K562 (cell line): ENCODE measurements around the gene SERBP1. TPM values are rescaled to one million over a fixed set of nuclear protein-coding genes. Genes with fewer than 3 reads are reported as not detected.

Experiments
- ATAC-seq: fragments of 200-7000 bp; cut with Tn5 transposase; 3 replicates; pipeline ENCODE4 v1.9.1; 2020; ENCODE audit warnings: moderate library complexity
- BruUV-seq: library from RNA; stranded (reverse); fragments of 400-500 nt; replicated peaks from 2 replicates; lab custom pipeline; 2021; lab: Mats Ljungman, UMichigan
- CTCF ChIA-PET: fragments of 300-600 bp; formaldehyde crosslinking; extraction: SDS; loops from one replicate; lab custom pipeline; 2021; ENCODE audit warnings: low intra/inter-chr PET ratio; lab: Yijun Ruan, JAX
- POLR2A ChIA-PET: fragments of 300-600, 350-650 bp; sonication (Branson Sonifier 250); formaldehyde crosslinking; extraction: SDS; loops from one replicate; lab custom pipeline; 2021; ENCODE audit warnings: antibody characterized with exemption, inconsistent platforms; lab: Yijun Ruan, JAX
- DNase-seq, 4 experiments: peaks; one replicate each; pipeline versions ENCODE4 v3.0.0 to v3.0.0-alpha.2; 2011 to 2018; ENCODE audit warnings: low spot score in 3 of 4, mixed read lengths in 3 of 4; ENCODE audit errors: extremely low read depth in 1 of 4
- FAIRE-seq: peaks from 2 replicates; lab custom pipeline; 2011; peaks lifted over from hg19 to GRCh38; lab: Jason Lieb, UNC
- H2AFZ ChIP-seq: 2 replicates; pipeline ENCODE4 v1.6.0; 2011; ENCODE audit warnings: low read depth, low read length, control low read depth, inconsistent platforms
- H3K27ac ChIP-seq: fragments of 200-600 bp; 3 replicates; pipeline ENCODE4 v1.8.0; 2011; ENCODE audit warnings: low read depth, mild to moderate bottlenecking, control low read depth, inconsistent platforms, low read length, moderate library complexity, mixed read lengths; ENCODE audit errors: extremely low read depth
- H3K27me3 ChIP-seq, 2 experiments: fragments of 300-600 bp in 1 of 2; 2 replicates in 1 of 2; 3 replicates in 1 of 2; pipeline versions ENCODE4 v1.6.0 to v1.8.0; 2011; ENCODE audit warnings: inconsistent platforms in 2 of 2, low read length in 2 of 2, mild to moderate bottlenecking in 1 of 2, mixed read lengths in 1 of 2, moderate library complexity in 1 of 2; ENCODE audit not compliant: control insufficient read depth in 2 of 2, insufficient read depth in 2 of 2
- H3K36me3 ChIP-seq: fragments of 300-600 bp; 3 replicates; pipeline ENCODE4 v1.8.0; 2011; ENCODE audit warnings: mild to moderate bottlenecking, low read length, inconsistent platforms; ENCODE audit not compliant: control insufficient read depth, insufficient read depth
- H3K4me1 ChIP-seq, 2 experiments: fragments of 200-600 bp in 1 of 2; replicated peaks in 1 of 2; 2 replicates in 1 of 2; 3 replicates in 1 of 2; pipeline versions ENCODE4 v1.5.1 to v1.8.0; 2011; ENCODE audit warnings: inconsistent platforms in 2 of 2, low read length in 2 of 2, mild to moderate bottlenecking in 1 of 2, mixed read lengths in 1 of 2, moderate library complexity in 1 of 2; ENCODE audit not compliant: control insufficient read depth in 2 of 2, insufficient read depth in 2 of 2
- H3K4me2 ChIP-seq: 2 replicates; pipeline ENCODE4 v1.6.1; 2011; ENCODE audit warnings: low read length, control low read depth, inconsistent platforms, mixed read lengths; ENCODE audit not compliant: insufficient read depth
- H3K4me3 ChIP-seq: fragments of 200-600 bp; sonication (generic), shearing (Covaris generic); 2 replicates; pipeline ENCODE4 v1.5.1; 2016; ENCODE audit warnings: control low read depth, inconsistent platforms
- H3K79me2 ChIP-seq: fragments of 200-600 bp; 3 replicates; pipeline ENCODE4 v1.8.0; 2011; ENCODE audit warnings: low read length, inconsistent platforms; ENCODE audit not compliant: control insufficient read depth, insufficient read depth
- H3K9ac ChIP-seq, 2 experiments: 2 replicates each; pipeline versions ENCODE4 v1.6.0 to v1.6.1; 2011; ENCODE audit warnings: low read depth in 2 of 2, low read length in 2 of 2, control low read depth in 1 of 2, inconsistent platforms in 1 of 2, mild to moderate bottlenecking in 1 of 2, mixed read lengths in 1 of 2; ENCODE audit not compliant: insufficient read depth in 1 of 2
- H3K9me1 ChIP-seq: one replicate; pipeline ENCODE4 v1.6.0; 2011; ENCODE audit warnings: inconsistent platforms, mild to moderate bottlenecking, low read length, moderate library complexity; ENCODE audit not compliant: control insufficient read depth, insufficient read depth
- H3K9me3 ChIP-seq: replicated peaks from 2 replicates; pipeline ENCODE4 v1.5.1; 2011; ENCODE audit warnings: low read depth, low read length, inconsistent platforms; ENCODE audit not compliant: control insufficient read depth, insufficient read depth
- H4K20me1 ChIP-seq: replicated peaks from 2 replicates; pipeline ENCODE4 v1.6.1; 2011; ENCODE audit warnings: low read length, inconsistent platforms, mixed read lengths; ENCODE audit not compliant: control insufficient read depth, insufficient read depth
- ARID4B ChIP-seq: sonication (generic); formaldehyde crosslinking; IDR thresholded peaks from 2 replicates; pipeline ENCODE4 v1.8.0; 2022; ENCODE audit warnings: mild to moderate bottlenecking, missing genetic modification reagents
- BRD9 ChIP-seq: fragments of 450-650 bp; IDR thresholded peaks from 2 replicates; pipeline ENCODE4 v1.6.1; 2018; ENCODE audit warnings: low read depth; ENCODE audit not compliant: partially characterized antibody
- CCAR2 ChIP-seq: fragments of 200-400 bp; formaldehyde crosslinking; IDR thresholded peaks from 2 replicates; pipeline ENCODE4 v1.6.1; 2017; ENCODE audit warnings: mild to moderate bottlenecking, low read depth, low read length
- CTBP1 ChIP-seq: fragments of 450-650 bp; IDR thresholded peaks from 2 replicates; pipeline ENCODE4 v1.6.1; 2016; ENCODE audit warnings: borderline replicate concordance
- ERF ChIP-seq: fragments of 450-650 bp; formaldehyde crosslinking; IDR thresholded peaks from 2 replicates; pipeline ENCODE4 v1.4.0; 2020; ENCODE audit warnings: mild to moderate bottlenecking, mixed read lengths
- FOXJ2 ChIP-seq: fragments of 200-800 bp; sonication (Bioruptor generic); IDR thresholded peaks from 2 replicates; pipeline ENCODE4 v1.6.1; 2016; ENCODE audit warnings: missing genetic modification characterization, missing compliant biosample characterization
- HIVEP1 ChIP-seq: fragments of 250-450 bp; sonication (Bioruptor Pico); IDR thresholded peaks from 2 replicates; pipeline ENCODE4 v1.4.0; 2020; ENCODE audit warnings: mild to moderate bottlenecking
- HMBOX1 ChIP-seq: sonication (generic); IDR thresholded peaks from 2 replicates; pipeline ENCODE4 v1.6.1; 2016
- ID3 ChIP-seq, 2 experiments: fragments of 250-450 bp in 1 of 2; fragments of 450-650 bp in 1 of 2; sonication (Bioruptor Pico) in 1 of 2; IDR thresholded peaks; 2 replicates each; pipeline versions ENCODE4 v1.6.1 to v1.8.0; 2016 to 2021; ENCODE audit warnings: mild to moderate bottlenecking in 2 of 2, moderate library complexity in 2 of 2, missing compliant biosample characterization in 1 of 2, missing genetic modification characterization in 1 of 2
- ILF3 ChIP-seq: fragments of 450-650 bp; IDR thresholded peaks from 2 replicates; pipeline ENCODE4 v1.6.1; 2018; ENCODE audit warnings: antibody characterized with exemption, mild to moderate bottlenecking, moderate library complexity, borderline replicate concordance
- JUN ChIP-seq, 2 experiments: sonication (generic) in 1 of 2; formaldehyde crosslinking in 1 of 2; IDR thresholded peaks; 2 replicates each; pipeline versions ENCODE4 v1.6.1 to v1.8.0; 2012 to 2022; ENCODE audit warnings: borderline replicate concordance in 2 of 2, mild to moderate bottlenecking in 2 of 2, improper control_type of control experiment in 1 of 2, low read depth in 1 of 2, low read length in 1 of 2, missing genetic modification reagents in 1 of 2
- NFRKB ChIP-seq: fragments of 450-650 bp; IDR thresholded peaks from 2 replicates; pipeline ENCODE4 v1.6.1; 2016; ENCODE audit warnings: low read depth
- RBBP5 ChIP-seq: fragments of 200-600 bp; sonication (generic); IDR thresholded peaks from 2 replicates; pipeline ENCODE4 v1.6.1; 2012; ENCODE audit warnings: borderline replicate concordance, mild to moderate bottlenecking, low read length, control low read depth, inconsistent platforms; ENCODE audit not compliant: insufficient read depth, poor library complexity, severe bottlenecking
- RCOR1 ChIP-seq, 2 experiments: IDR thresholded peaks; 2 replicates each; pipeline ENCODE4 v1.6.1; 2012; ENCODE audit warnings: low read depth in 2 of 2, low read length in 2 of 2, borderline replicate concordance in 1 of 2, improper control_type of control experiment in 1 of 2
- SOX6 ChIP-seq: fragments of 450-650 bp; IDR thresholded peaks from 2 replicates; pipeline ENCODE4 v1.6.1; 2014; ENCODE audit warnings: mild to moderate bottlenecking
- ZNF3 ChIP-seq: fragments of 250-450 bp; sonication (Bioruptor Pico); IDR thresholded peaks from 2 replicates; pipeline ENCODE4 v1.5.0; 2021; ENCODE audit warnings: mild to moderate bottlenecking, moderate library complexity
- ZSCAN29 ChIP-seq: fragments of 450-650 bp; IDR thresholded peaks from 2 replicates; pipeline ENCODE4 v1.6.1; 2017
- WGBS: fragments of 100-300 bp; shearing (Covaris generic); methylation state at CpG from one replicate; pipeline ENCODE4 v1.1.6; 2016; ENCODE audit warnings: low coverage, mixed read lengths; ENCODE audit not compliant: insufficient coverage; ENCODE audit errors: missing lambda C conversion rate; 5-methylcytosine and 5-hydroxymethylcytosine counted together
- in situ Hi-C: fragments of 300-500 bp; cut with MboI; formaldehyde crosslinking; loops from 4 replicates; pipeline ENCODE4 v1.15.0; 2018; ENCODE audit warnings: inconsistent platforms, mixed read lengths
- intact Hi-C: fragments of 100-400 bp; cut with micrococcal nuclease; formaldehyde crosslinking; loops from 2 replicates; pipeline ENCODE4 v1.14.2; 2022
- polyA plus RNA-seq, 8 experiments: library from polyadenylated mRNA; depleted of rRNA in 4 of 8; stranded (reverse) in 5 of 8; unstranded in 3 of 8; fragments of >200 nt; fragmentation: Nextera tagmentation in 2 of 8; fragmentation: Illumina TruSeq in 1 of 8; extraction: Ambion mirVana in 2 of 8; extraction: Trizol in 1 of 8; gene quantifications; 2 replicates each; pipeline versions ENCODE4 v1.2.1 to v1.2.3, GENCODE V29; 2011 to 2014; ENCODE audit warnings: inconsistent platforms in 1 of 8, missing spikeins in 1 of 8
- total RNA-seq, 7 experiments: library from RNA; depleted of rRNA in 6 of 7; stranded (reverse); fragments of >200 nt in 6 of 7; fragmentation: Illumina TruSeq in 2 of 7; extraction: Trizol in 2 of 7; gene quantifications; 2 replicates each; pipeline versions ENCODE4 v1.2.1 to v1.2.3, GENCODE V29; 2011 to 2021; ENCODE audit warnings: low replicate concordance in 1 of 7

The SERBP1 gene
- total and polyA plus RNA-seq, 9 of the 15 experiments (the other 6 are each of a cell fraction or from before 2014, with no cell fraction given) = 79.9 to 761 (median 464) TPM

- ChIA-PET POLR2A (no interaction called here), CTCF (no interaction called here)
- no peak overlapping the region for H3K4me2 ChIP-seq
- H3K27me3 ChIP-seq = no peaks in the 10 kb centered on the region
- in situ Hi-C loops (no loop called here), intact Hi-C loops (no loop called here)
- no peak for DNase-seq
- no peak overlapping the region for H2AFZ ChIP-seq
- no peaks in the 10 kb centered on the region for H3K9me1 ChIP-seq
- no TSS peak for BruUV-seq
- H3K27ac ChIP-seq = no peak overlapping the region
- no peaks in the 10 kb centered on the region for H3K79me2 ChIP-seq
- no peaks in the 10 kb centered on the region; a peak in 2 of 5 replicates for H3K4me1 ChIP-seq
- H4K20me1 ChIP-seq = no peaks in the 10 kb centered on the region
- 13% methylated on average over 4 of the region's 4 CpGs for WGBS
- no peak for FAIRE-seq
- H3K9ac ChIP-seq = no peak overlapping the region
- ATAC-seq = no peak
- no peak overlapping the region for H3K4me3 ChIP-seq
- no peak for TF ChIP-seq ARID4B (CRISPR knock-in tag)
- TF ChIP-seq ID3 (CRISPR knock-in tag; IDR thresholded peaks at IDR 0.05) = no peak
- no peak for TF ChIP-seq ID3 (tag; IDR thresholded peaks at IDR 0.05)
- no peak for TF ChIP-seq BRD9
- no peak for TF ChIP-seq RCOR1 (IDR thresholded peaks at IDR 0.05; ENCODE audit: borderline replicate concordance in 1 of 2, low read depth in 2 of 2, low read length in 2 of 2)
- no peak for TF ChIP-seq RBBP5
- no peak for TF ChIP-seq NFRKB
- no peak for TF ChIP-seq ERF (CRISPR knock-in tag)
- TF ChIP-seq SOX6 = no peak
- TF ChIP-seq CTBP1 = no peak
- TF ChIP-seq HMBOX1 = no peak
- no peak for TF ChIP-seq CCAR2
- no peak for TF ChIP-seq ZSCAN29
- TF ChIP-seq ILF3 = no peak
- no peak for TF ChIP-seq JUN (IDR thresholded peaks at IDR 0.05; ENCODE audit: borderline replicate concordance, low read depth, low read length)
- no peak for TF ChIP-seq JUN (CRISPR knock-in tag; IDR thresholded peaks at IDR 0.05; ENCODE audit: borderline replicate concordance)
- TF ChIP-seq HIVEP1 (CRISPR knock-in tag) = no peak
- TF ChIP-seq FOXJ2 (tag) = no peak
- no peak for TF ChIP-seq ZNF3
- TF ChIP-seq, all 486 proteins: peak for 0
- no peaks in the 10 kb centered on the region for H3K9me3 ChIP-seq
- H3K36me3 ChIP-seq = no peaks in the 10 kb centered on the region
These were observed 35.2 kb upstream of the SERBP1 start for GRCh38 chr1:67465375-67465774.
